PC-9 (cell line): Measurements from ENCODE around the gene CUX1.

Source experiments
- EZH2 ChIP-seq: fragments of 200-600 bp; sonication (generic); IDR thresholded peaks from 2 replicates; pipeline ENCODE4 v1.8.0; 2017; ENCODE audit warnings: antibody characterized with exemption, low read depth
- TF ChIP-seq, protein P1 (sequence below): fragments of 200-600 bp; sonication (generic); conservative IDR thresholded peaks from 2 replicates; pipeline ENCODE4 v1.6.1; 2017; ENCODE audit warnings: mixed run types, antibody characterized with exemption, mild to moderate bottlenecking, moderate library complexity

DNA sequence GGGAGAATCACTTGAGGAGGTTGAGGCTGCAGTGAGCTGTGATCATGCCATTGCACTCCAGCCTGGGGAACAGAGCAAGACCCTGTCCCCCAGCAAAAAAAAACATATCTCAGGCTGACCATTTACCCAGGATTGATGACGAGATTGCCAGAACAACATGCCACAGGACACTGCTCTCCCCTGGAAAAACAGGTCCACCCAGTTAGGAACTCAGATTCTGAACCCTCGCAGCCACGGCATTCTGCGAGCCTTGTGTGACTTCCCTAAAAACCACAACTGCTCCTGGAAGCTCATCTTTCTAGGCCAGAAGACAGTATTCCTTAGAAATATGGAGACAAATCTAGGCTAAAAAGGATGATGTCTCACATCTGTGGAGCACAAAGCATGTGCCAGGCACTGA lies 427.2 kb downstream of the CUX1 start:
- TF ChIP-seq, protein P1, sequence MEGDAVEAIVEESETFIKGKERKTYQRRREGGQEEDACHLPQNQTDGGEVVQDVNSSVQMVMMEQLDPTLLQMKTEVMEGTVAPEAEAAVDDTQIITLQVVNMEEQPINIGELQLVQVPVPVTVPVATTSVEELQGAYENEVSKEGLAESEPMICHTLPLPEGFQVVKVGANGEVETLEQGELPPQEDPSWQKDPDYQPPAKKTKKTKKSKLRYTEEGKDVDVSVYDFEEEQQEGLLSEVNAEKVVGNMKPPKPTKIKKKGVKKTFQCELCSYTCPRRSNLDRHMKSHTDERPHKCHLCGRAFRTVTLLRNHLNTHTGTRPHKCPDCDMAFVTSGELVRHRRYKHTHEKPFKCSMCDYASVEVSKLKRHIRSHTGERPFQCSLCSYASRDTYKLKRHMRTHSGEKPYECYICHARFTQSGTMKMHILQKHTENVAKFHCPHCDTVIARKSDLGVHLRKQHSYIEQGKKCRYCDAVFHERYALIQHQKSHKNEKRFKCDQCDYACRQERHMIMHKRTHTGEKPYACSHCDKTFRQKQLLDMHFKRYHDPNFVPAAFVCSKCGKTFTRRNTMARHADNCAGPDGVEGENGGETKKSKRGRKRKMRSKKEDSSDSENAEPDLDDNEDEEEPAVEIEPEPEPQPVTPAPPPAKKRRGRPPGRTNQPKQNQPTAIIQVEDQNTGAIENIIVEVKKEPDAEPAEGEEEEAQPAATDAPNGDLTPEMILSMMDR, result no peak
- no peak for TF ChIP-seq EZH2
